CD4-positive, alpha-beta T cell (primary cell): ENCODE results near the gene GRIPAP1. TPM values are rescaled to one million over a fixed set of nuclear protein-coding genes. Genes with fewer than 3 reads are reported as not detected.

Experiments
- ATAC-seq: fragments of 200-7000 bp; cut with Tn5 transposase; one replicate; pipeline ENCODE4 v1.10.0; 2022; ENCODE audit warnings: mild to moderate bottlenecking; ENCODE audit not compliant: poor library complexity
- CTCF ChIA-PET: fragments of 350-600 bp; sonication (Branson Sonifier 250); formaldehyde crosslinking; loops from one replicate; lab custom pipeline; 2021; ENCODE audit warnings: antibody characterized with exemption, inconsistent platforms; lab: Charles Lee
- POLR2A ChIA-PET: fragments of 350-600 bp; sonication (Branson Sonifier 250); formaldehyde crosslinking; loops from one replicate; lab custom pipeline; 2021; ENCODE audit warnings: antibody characterized with exemption, inconsistent platforms; lab: Charles Lee
- DNase-seq, 14 experiments: peaks; one replicate each; pipeline ENCODE4 v3.0.0-alpha.2; 2013 to 2020; ENCODE audit warnings: mixed read lengths in 2 of 14
- H3K27ac ChIP-seq, 2 donors: one replicate each; pipeline versions ENCODE4 v1.5.1 to v1.7.0; 2013; ENCODE audit warnings: low read length in 2 of 2, low read depth in 1 of 2, mild to moderate bottlenecking in 1 of 2
- H3K27me3 ChIP-seq, 2 experiments: 1 replicate in 1 of 2; 2 replicates in 1 of 2; pipeline versions ENCODE4 v1.6.1 to v1.7.0; 2013; ENCODE audit warnings: low read length in 2 of 2, control low read depth in 1 of 2, mild to moderate bottlenecking in 1 of 2, moderate library complexity in 1 of 2; ENCODE audit not compliant: insufficient read depth in 2 of 2, control insufficient read depth in 1 of 2
- H3K36me3 ChIP-seq: one replicate; pipeline ENCODE4 v1.6.1; 2013; ENCODE audit warnings: low read length, control low read depth; ENCODE audit not compliant: insufficient read depth
- H3K4me1 ChIP-seq: one replicate; pipeline ENCODE4 v1.6.1; 2013; ENCODE audit warnings: low read length, control low read depth; ENCODE audit not compliant: insufficient read depth
- H3K4me3 ChIP-seq: one replicate; pipeline ENCODE4 v1.5.1; 2013; ENCODE audit warnings: mild to moderate bottlenecking, low read length, moderate library complexity
- H3K9me3 ChIP-seq, 2 experiments: 1 replicate in 1 of 2; 2 replicates in 1 of 2; pipeline versions ENCODE4 v1.6.1 to v1.7.0; 2013; ENCODE audit warnings: low read length in 2 of 2, mild to moderate bottlenecking in 2 of 2, control low read depth in 1 of 2, moderate library complexity in 1 of 2; ENCODE audit not compliant: control insufficient read depth in 1 of 2, insufficient read depth in 1 of 2
- H3K27ac Mint-ChIP-seq: one replicate; pipeline ENCODE4 v1.8.0; 2020; ENCODE audit warnings: mixed read lengths
- H3K27me3 Mint-ChIP-seq: one replicate; pipeline ENCODE4 v1.8.0; 2021; ENCODE audit warnings: mixed read lengths
- H3K36me3 Mint-ChIP-seq: one replicate; pipeline ENCODE4 v1.8.0; 2021; ENCODE audit warnings: low read depth, mixed read lengths
- H3K4me1 Mint-ChIP-seq: one replicate; pipeline ENCODE4 v1.8.0; 2021; ENCODE audit warnings: low read depth, mixed read lengths
- H3K4me3 Mint-ChIP-seq: one replicate; pipeline ENCODE4 v1.8.0; 2020; ENCODE audit warnings: mild to moderate bottlenecking, mixed read lengths
- H3K9me3 Mint-ChIP-seq: one replicate; pipeline ENCODE4 v1.8.0; 2020; ENCODE audit warnings: mixed read lengths
- intact Hi-C, 2 experiments: fragments of 100-400 bp; cut with DNase I in 1 of 2; cut with micrococcal nuclease in 1 of 2; formaldehyde crosslinking; loops; one replicate each; pipeline versions ENCODE4 v1.15.1 to v1.9.0; 2023 to 2025; cut with DNase I, micrococcal nuclease
- total RNA-seq, 174 experiments: library from RNA in 2 of 174; stranded (reverse) in 2 of 174; gene quantifications; one replicate each; pipeline ENCODE4 v1.2.3 and lab custom pipeline; 2021 to 2026
- TF ChIP-seq, protein P1 (sequence below): fragments of 200-600 bp; IDR thresholded peaks from one replicate; pipeline ENCODE4 v1.8.0; 2022; ENCODE audit warnings: antibody characterized with exemption, mild to moderate bottlenecking

The GRIPAP1 gene
- total RNA-seq, 2 experiments from 2014 or later, result 100 to 101 TPM

DNA sequence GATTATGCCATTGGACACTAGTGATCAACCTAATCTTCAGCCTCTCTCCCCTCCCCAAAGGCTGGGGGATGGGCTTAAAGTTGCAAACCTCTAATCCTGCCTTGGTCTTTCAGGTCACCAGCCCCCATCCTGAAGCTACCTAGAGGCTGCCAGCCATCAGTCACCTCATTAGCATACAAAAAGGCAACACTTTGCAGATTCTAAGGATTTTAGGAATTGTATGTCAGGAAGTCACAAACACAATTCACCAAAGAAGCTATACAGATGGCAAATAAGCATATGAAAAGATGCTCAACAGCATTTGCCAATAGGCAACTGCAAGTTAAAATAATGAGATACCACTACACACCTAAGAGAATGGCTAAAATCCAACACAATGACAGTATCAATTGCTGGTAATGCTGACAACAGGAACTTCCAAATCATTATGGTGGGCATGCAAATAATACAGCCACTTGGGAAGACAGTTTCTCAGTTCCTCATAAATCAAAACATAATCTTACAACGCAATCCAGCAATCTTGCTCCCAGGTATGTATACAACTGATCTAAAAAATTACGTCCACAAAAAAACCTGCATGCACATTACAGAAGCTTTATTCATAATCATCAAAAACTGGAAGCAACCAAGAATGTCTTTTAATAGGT lies 74.2 kb downstream of the GRIPAP1 start:
- ChIA-PET POLR2A (interaction anchor here (0.9 to 1.3 kb wide), 3 partner anchors 8 to 12 kb away, joined by 3 to 5 read pairs (median 3); no protein-coding TSS in a partner anchor), CTCF (interaction anchor here (2.6 kb wide), 1 partner anchor 9 kb away, joined by 8 read pairs; no protein-coding TSS in a partner anchor)
- Histone ChIP-seq H3K4me1 (peaks cover 34% of the 10 kb centered on the region), H3K27me3 (no peaks in the 10 kb centered on the region), H3K4me3 (no peak overlapping the region), H3K9me3 (no peaks in the 10 kb centered on the region), H3K36me3 (peaks cover 62% of the 10 kb centered on the region), H3K27ac (no peak overlapping the region)
- intact Hi-C loops, result no loop called here
- Mint-ChIP-seq H3K27ac (no peak overlapping the region), H3K36me3 (peaks cover 59% of the 10 kb centered on the region), H3K27me3 (no peaks in the 10 kb centered on the region), H3K4me1 (peaks cover 20% of the 10 kb centered on the region), H3K4me3 (no peak overlapping the region), H3K9me3 (no peaks in the 10 kb centered on the region)
- ATAC-seq (no peak), DNase-seq (no peak)
- TF ChIP-seq, protein P1, sequence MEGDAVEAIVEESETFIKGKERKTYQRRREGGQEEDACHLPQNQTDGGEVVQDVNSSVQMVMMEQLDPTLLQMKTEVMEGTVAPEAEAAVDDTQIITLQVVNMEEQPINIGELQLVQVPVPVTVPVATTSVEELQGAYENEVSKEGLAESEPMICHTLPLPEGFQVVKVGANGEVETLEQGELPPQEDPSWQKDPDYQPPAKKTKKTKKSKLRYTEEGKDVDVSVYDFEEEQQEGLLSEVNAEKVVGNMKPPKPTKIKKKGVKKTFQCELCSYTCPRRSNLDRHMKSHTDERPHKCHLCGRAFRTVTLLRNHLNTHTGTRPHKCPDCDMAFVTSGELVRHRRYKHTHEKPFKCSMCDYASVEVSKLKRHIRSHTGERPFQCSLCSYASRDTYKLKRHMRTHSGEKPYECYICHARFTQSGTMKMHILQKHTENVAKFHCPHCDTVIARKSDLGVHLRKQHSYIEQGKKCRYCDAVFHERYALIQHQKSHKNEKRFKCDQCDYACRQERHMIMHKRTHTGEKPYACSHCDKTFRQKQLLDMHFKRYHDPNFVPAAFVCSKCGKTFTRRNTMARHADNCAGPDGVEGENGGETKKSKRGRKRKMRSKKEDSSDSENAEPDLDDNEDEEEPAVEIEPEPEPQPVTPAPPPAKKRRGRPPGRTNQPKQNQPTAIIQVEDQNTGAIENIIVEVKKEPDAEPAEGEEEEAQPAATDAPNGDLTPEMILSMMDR, result no peak

DNA sequence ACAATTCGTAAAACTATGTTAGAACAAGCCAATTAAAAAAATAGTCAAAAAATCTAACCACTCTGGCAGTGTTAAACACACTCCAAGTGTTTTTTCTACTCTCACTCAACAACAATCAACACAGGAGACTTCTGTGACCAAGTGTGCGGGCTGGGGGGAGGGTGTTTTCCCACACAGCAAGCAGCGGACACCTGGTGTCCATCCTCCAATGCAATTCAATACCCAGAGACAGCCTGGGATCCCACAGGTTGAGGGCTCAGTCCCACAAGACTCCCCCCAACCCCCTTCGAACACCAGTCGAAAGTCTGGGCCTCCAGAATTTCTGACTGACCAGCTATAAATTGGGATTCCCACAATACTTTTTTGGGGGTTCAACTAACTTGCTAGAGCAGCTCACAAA lies 74.9 kb downstream of the GRIPAP1 start:
- H3K4me3 ChIP-seq, result no peak overlapping the region
- CTCF ChIA-PET, result interaction anchor here (2.6 kb wide), 1 partner anchor 10 kb away, joined by 8 read pairs; no protein-coding TSS in a partner anchor
- Mint-ChIP-seq H3K9me3 (no peaks in the 10 kb centered on the region), H3K36me3 (peaks cover 60% of the 10 kb centered on the region), H3K27me3 (no peaks in the 10 kb centered on the region), H3K4me1 (peaks cover 21% of the 10 kb centered on the region), H3K4me3 (no peak overlapping the region), H3K27ac (no peak overlapping the region)
- H3K9me3 ChIP-seq, result no peaks in the 10 kb centered on the region
- DNase-seq (no peak), ATAC-seq (no peak)
- POLR2A ChIA-PET, result interaction anchor here (0.9 to 1.3 kb wide), 3 partner anchors 8 to 13 kb away, joined by 3 to 5 read pairs (median 3); no protein-coding TSS in a partner anchor
- no peak overlapping the region for H3K27ac ChIP-seq
- peaks cover 67% of the 10 kb centered on the region for H3K36me3 ChIP-seq
- H3K27me3 ChIP-seq, result no peaks in the 10 kb centered on the region
- intact Hi-C loops, result no loop called here
- TF ChIP-seq, protein P1, result no peak
- peaks cover 42% of the 10 kb centered on the region for H3K4me1 ChIP-seq

DNA sequence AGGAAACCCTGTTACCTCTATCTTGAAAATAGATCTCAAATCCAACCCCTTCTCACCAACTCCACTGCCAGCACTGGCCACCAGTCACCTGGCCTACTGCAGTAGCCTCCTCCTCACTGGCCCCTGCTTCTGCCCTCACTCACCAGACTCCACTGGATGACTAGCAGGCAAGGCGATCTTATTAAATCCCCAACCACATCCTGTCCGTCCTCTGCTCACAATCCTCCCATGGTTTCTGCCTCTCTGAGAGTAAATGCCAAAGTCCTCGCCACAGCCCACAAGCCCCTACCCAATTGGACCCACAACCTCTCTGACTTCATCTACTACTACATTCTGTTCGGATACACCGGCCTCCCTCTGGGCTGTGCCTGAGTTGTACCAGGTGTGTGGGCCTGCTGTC lies 77.8 kb downstream of the GRIPAP1 start:
- TF ChIP-seq, protein P1, result no peak
- no peak for ATAC-seq
- Histone ChIP-seq H3K36me3 (peaks cover 54% of the 10 kb centered on the region), H3K4me1 (peaks cover 64% of the 10 kb centered on the region), H3K27me3 (no peaks in the 10 kb centered on the region), H3K9me3 (no peaks in the 10 kb centered on the region), H3K4me3 (no peak overlapping the region), H3K27ac (no peak overlapping the region)
- peaks cover 61% of the 10 kb centered on the region for H3K36me3 Mint-ChIP-seq
- POLR2A ChIA-PET, result interaction anchor here (1.8 to 11.7 kb wide), 2 partner anchors 12 to 16 kb away, joined by 5 to 335 read pairs; partner anchors contain the start of gene SLC35A2
- H3K9me3 Mint-ChIP-seq, result no peaks in the 10 kb centered on the region
- no peaks in the 10 kb centered on the region for H3K27me3 Mint-ChIP-seq
- DNase-seq, result no peak
- H3K4me1 Mint-ChIP-seq, result peaks cover 39% of the 10 kb centered on the region
- intact Hi-C loops, result no loop called here
- peak overlapping the region; percentile 85 for H3K27ac Mint-ChIP-seq
- H3K4me3 Mint-ChIP-seq, result peak overlapping the region; percentile 58
- CTCF ChIA-PET, result no interaction called here
